ACHN (cell line): ENCODE measurements around the gene DLX1.

Experiments used
- DNase-seq: peaks from one replicate; pipeline ENCODE4 v3.0.0-alpha.2; 2015
- in situ Hi-C: cut with HindIII; loops from 2 replicates; pipeline ENCODE4 v1.10.0; 2017; ENCODE audit warnings: low sequenced_read_pairs, low pct_ligation_motif_present, low pct_unique_long_range_greater_than_20kb

Gene DLX1

DNA sequence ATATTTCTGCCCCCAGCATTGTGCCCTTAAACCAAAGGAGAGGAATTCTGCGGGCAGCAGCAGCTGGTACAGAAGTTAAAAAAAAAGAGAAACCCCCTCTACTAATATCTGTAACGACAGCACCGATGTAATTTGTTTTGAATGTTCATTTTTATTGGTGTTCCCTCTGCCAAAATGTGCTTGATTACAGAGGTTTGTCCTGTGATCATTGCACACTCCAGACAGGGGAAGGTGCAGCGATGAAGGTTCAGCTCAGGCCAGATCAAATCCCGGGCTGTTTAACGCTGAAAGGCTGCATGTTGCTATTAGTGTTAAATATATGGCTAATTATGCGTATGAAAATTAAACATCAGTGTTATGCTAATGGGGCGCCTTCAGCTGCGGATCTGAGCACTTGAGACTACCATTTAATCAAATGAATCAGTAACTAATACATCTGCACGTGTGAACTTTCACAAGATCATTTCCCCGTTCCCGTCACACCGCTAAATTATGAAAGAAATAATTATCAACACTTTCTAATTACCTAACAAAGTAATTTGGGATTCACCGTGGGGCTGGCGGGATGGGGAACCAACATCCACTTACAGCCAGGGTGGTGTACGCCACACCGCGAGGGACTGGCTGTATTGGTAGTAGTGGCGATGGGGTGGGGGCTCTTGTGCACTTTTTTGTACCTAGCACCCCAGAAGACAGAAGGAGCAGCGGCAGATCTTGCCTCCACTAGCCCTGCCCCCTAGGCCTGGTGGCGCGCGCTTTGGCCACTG, 1.5 kb upstream of the DLX1 start:
- no peak for DNase-seq
- in situ Hi-C loops, result no loop called here

DNA sequence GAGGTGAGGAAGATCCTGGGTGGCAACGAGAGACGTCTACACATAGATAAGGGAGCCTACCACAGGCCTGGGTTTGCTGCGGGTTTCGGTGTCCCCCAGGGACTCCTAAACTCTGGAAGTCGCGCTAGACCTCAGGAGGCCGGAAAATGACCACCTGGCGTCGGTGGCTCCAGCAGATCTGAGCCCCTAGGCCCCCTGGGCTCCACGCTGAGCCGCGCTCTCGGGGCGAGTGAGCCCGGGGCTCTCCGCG, 987 bp upstream of the DLX1 start:
- in situ Hi-C loops, result no loop called here
- DNase-seq, result peak; percentile 56

DNA sequence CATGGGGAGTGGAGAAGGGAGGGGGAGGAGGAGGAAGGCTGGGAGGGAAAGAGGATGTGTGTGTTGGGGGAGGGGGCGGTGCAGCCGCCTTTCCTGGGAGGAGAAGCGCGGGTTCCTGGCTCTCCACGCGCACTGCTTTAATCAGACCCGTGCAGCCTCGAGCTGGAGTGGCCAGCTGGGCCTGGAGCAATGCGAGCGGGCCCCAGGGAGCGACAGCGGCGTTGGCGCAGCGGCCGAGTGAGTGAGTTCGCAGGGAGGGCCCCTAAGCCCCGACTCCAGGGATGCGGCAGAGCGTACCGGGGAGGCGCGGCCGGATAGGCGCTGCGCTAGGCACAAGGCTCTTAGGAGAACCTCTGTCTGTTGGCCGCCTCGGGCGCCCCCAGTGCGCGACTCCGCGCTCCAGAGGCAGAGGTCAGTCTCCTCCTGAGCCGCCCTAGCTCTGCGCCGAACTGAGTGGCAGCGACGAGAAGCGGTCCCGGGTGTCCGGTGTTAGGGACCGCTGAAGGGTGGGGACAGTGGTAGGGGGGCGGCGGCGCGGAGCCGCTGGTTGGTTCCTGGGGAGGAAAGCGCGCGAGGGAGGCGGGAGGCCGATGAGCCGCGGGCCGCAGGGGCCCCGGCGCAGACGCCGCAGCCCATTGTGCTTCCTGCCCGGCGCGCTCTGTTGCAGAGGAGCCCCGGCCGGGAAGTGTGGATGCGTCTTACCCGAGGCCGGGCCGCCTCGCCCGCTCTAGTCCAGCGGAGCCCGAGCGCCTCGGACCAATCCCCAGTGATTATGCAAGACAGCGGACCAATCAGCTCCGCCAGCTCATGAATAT, 455 bp upstream of the DLX1 start:
- in situ Hi-C loops, result no loop called here
- DNase-seq, result peak; percentile 97

DNA sequence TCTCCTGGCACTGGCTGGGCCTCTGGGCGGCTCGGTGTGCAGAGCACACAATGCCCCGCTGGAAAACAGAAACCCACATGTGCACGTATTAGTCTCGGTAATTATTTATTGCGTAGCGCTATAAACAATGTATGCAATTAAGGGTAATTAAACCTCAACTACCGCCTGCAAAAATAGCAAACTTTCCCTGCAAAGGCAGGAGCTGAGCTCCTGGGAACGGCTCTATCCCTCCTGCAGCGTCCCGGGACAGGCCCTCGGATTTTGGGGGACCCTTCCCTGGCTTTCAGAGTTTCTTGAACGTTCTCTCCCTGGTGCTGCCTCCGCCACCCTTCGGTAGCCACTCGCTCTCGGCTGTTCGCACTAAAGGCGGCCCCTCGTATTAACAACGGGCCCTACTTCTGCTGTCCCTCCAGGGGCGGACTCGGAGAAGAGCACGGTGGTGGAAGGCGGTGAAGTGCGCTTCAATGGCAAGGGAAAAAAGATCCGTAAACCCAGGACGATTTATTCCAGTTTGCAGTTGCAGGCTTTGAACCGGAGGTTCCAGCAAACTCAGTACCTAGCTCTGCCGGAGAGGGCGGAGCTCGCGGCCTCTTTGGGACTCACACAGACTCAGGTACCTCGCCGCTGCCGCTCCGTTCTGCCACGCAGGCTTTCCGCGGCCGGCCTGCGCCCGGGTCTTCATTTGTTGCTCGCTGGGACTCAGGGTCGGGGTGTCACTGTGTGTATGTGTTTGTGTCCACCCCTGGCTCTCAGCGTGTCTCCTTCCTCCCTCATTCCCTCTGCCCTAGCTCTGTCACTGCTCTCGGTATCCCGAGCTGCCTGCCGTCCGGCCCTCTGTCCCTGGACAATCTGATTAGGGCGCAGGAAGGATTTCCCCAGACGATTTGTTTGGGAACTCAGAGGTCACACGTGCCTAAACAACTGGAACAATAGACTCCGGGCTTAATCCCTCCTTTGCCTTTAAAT, 1.2 kb downstream of the DLX1 start:
- DNase-seq, result no peak
- in situ Hi-C loops, result no loop called here

DNA sequence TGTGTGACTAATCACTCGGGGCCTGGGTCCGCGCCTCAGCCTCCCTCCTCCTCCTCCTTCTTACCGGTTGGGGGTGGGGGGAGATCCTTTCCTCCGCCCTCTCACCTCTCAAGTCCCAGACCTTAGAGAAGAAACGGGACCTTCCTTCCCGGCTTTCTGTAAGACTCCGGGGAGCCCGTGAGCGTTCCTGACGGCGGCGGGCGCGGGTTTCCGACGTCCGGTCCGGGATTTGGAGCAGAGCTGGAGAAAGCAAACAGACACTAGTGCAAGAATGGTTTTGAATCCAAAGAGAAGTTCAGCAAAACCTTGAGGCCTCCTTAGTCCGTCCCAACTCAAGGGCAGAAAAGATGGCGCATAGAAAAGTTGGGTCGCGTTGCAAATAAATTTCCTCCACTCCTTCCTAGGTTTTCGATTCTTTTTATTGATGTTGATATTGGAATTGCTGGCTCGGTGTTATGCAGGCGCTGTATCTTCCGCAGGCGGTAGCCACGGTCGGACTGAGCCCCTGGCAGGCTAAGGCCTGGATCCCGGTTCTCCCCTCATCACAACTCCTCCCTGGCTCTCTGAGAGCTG, 2.0 kb downstream of the DLX1 start:
- no peak for DNase-seq
- in situ Hi-C loops, result no loop called here

DNA sequence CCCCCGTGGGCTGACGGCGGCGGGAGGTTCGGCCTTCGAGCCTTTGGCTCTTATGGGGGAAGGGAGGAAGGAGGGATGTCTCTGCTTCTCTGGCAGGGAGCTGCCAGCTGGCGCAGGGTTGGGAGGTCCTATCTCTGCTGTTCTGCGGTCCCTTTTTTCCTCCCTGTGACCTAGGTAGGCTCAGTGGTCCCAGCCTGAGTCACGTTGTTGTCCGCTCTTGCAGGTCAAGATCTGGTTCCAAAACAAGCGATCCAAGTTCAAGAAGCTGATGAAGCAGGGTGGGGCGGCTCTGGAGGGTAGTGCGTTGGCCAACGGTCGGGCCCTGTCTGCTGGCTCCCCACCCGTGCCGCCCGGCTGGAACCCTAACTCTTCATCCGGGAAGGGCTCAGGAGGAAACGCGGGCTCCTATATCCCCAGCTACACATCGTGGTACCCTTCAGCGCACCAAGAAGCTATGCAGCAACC, 2.5 kb downstream of the DLX1 start:
- in situ Hi-C loops, result no loop called here
- DNase-seq, result no peak

DNA sequence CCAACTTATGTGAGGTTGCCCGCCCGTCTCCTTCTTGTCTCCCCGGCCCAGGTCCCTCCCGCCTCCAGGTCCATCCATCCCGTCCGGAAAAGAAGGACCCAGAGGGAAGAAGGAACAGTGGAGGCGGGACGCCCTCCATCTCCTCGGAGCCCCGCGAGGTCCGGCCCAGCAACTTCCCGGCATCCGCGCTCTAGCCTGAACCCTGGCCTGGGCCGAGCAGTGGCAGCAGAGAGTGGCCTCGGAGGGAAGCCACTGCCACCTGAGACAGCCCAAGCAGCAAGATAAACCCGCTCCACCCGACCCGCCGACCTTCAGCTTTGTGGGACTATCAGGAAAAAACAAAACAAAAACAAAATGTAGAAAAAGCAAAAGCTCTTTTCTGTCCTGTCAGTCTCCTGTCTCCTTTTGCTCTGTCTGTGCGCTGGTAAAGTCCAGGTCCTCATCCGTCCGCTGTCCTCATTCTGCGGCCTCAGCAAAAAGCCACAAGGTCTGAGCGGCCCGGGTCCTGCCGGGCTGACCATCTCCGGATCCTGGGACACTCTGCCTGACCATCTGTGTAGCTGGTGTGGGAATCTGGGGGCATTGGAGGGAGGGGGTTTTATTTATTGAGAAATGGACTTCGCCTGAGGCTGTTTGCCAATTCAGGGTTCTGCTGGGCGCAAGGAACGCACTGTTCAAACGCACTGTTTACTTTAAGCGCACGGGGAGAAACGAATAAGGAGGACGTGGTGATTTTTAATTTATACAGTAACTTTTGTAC, 3.1 kb downstream of the DLX1 start:
- in situ Hi-C loops, result no loop called here
- no peak for DNase-seq

DNA sequence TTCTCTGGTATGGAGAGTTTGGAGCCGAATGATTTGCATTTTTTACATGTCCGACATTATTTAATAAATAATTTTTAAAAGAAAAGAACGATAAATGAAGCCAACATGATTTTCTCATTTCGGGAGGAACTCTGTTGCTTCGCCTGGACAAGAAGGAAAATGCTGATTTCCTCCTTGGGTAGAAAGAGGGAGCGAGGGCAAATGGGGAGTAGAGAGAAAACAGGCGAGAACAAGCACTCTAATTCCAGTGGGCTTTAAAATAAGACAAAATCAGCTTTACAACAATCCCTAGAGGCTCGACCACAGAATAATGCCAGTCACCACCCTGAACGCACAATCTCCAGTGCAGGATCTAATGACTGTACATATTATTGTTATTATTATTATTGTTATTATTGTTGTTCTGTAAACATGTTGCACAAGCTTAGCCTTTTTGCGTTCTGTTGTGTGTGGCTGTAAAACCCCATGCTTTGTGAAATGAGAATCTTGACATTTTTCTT, 3.7 kb downstream of the DLX1 start:
- no peak for DNase-seq
- in situ Hi-C loops, result no loop called here

DNA sequence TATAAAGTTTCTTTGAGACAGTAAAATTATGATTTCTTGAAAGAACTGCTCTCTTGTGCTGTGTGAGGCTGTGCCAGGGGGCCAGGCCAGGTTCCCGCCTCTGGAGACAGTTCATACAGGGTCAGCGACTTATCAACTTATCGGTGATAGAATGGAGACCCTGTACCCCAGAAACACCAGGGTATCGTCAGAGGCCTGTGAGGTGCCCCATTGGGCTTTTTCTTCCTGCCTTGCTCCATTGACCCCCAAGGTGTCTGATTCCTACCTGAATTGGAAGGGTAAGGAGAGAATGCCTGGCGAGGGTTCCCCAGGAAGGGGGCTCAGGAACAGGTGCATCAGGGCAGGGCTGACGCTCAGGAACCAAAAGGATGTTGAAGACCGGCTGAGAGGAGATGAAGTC, 4.3 kb downstream of the DLX1 start:
- no peak for DNase-seq
- in situ Hi-C loops, result no loop called here

DNA sequence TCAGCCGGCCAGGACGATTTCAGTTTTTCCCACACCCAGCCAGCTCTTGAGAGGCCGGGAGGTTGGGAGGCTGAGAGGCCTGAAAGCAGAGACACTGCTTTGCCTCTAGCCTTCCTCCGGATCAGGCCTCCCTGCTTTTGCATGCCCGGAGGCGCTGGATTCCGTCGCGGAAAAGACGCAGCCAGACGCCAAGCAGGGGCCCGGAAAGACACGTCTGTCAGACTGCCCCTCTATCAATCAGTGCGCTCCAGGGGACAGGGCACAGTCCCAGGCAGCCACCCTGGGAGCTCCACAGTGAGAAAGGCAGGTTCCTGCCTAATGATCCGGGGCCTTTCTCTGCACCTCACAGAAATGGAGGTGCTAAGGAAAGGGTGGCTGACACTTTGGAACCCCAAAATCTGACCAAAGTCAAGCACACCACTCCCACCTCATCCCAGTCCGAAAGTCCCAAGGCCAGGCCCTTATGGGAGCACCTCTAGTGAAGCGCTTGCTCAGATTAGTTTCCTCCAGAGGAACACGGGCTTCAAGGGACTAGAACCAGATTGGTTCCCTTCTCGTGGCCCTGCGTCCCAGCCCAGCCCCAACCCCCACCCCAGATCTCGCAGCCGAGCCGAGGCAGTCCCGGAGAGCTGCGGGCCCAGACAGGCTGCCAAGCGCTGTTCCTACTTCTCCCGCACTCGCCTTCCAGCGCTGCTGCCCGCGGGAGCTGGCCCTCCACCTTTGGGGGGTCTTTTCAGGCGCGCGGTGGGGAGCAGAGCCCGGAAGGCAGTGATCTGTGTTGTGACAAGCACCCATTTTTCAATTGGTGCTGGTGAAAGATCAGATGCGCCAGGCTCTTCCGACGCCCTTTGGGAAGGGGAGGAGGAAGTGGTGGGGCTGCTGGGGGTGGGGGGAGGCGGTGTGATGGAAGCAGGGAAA, 5.0 kb downstream of the DLX1 start:
- in situ Hi-C loops, result no loop called here
- no peak for DNase-seq

DNA sequence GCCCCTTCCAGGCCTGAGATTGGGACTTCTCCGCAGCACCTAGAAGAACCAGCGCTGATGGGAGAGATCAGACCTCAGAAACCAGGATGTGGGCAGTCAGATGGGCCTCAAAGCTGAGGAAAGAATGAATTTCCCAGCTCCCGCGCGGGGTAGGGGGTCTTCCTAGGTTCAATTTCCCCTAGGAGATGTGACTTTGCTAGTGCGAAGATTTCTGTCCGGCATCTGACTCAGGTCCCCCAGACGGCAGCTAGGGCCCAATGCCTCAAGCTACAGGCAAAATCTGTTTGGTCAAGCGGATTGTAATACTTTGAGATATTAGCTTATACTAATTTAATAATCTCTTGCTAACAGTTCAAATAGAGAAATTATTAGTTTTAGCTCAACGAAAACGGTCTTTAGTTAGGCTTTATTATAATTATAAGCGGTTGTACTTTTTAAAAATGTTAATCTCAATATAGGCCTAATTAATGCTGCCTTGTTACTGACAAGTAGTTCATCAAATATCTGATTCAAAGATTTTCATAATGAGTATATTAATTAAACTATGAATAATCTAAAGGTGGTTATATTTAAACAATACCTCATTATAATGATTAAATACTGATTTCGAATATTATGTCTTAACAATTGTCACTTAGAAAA, 5.8 kb downstream of the DLX1 start:
- in situ Hi-C loops, result no loop called here
- no peak for DNase-seq

DNA sequence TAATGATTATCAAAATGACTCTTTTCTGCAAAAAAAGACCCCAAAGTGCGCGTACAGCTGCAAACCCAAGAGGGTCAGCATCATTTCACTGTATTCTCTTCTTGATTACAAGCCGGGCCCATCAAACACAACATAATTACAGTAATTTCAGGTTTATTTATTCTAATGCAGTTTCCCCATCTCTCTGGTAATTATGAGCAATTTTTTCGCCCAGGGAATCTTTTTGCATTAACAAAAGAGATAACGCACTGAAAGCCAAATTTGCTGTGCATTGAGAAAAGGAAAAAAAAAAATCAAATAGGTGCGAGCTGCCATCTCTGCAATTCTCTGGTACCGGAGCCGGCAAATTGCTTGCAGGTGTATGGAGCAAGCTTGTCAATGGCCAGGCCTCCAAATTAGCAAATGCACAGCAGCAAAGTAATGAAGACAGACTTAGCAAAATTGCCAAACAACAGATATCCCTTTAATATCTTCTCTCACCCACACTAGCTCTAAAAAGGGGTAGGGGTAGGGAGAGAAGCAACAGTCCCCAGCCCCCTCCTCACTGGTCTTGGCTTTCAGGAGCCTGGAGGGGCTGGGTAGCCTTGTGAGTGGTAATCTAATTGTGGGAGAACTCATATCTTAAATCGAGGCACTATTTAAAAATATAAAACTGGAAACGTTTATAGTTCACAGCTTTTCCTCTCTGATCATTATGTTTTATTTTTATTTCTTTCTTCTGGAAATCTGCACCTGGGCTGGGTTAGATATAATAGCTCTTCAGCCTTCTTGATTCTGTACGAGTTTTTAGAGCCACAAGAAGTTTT, 6.7 kb downstream of the DLX1 start:
- in situ Hi-C loops, result no loop called here
- DNase-seq, result no peak

DNA sequence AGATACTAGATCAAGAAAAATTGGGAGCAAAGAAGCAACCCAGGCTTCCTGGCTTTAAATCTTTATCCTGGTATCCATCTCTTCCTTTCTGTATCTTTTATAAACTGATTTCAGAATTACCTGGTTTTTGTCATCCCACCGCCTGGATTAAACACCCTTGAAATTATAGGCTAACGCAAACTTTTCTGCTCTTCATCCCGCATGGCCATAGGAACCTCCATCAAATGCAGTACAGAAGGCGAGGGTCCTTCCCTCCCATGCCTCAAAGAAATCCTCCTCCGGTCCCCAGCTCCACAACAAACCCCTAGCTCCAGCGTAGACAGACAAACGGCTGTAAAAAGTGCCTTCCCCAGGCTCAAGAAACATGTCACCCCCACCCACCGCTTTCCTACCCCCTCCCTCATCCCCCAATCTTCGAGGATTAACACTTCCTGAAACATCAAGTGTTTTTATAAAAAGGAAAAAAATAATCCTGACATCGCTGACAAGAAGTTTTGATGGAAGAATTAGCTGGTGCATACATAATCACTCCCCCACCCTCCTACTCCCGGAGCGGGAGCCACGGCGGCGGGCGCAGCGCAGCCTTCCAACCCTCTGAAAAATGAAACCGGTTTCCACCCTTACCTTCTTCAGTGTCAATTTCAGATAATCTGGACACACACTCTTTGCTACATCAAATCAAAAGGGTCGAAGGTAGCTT, 7.6 kb downstream of the DLX1 start:
- DNase-seq, result no peak
- in situ Hi-C loops, result no loop called here

DNA sequence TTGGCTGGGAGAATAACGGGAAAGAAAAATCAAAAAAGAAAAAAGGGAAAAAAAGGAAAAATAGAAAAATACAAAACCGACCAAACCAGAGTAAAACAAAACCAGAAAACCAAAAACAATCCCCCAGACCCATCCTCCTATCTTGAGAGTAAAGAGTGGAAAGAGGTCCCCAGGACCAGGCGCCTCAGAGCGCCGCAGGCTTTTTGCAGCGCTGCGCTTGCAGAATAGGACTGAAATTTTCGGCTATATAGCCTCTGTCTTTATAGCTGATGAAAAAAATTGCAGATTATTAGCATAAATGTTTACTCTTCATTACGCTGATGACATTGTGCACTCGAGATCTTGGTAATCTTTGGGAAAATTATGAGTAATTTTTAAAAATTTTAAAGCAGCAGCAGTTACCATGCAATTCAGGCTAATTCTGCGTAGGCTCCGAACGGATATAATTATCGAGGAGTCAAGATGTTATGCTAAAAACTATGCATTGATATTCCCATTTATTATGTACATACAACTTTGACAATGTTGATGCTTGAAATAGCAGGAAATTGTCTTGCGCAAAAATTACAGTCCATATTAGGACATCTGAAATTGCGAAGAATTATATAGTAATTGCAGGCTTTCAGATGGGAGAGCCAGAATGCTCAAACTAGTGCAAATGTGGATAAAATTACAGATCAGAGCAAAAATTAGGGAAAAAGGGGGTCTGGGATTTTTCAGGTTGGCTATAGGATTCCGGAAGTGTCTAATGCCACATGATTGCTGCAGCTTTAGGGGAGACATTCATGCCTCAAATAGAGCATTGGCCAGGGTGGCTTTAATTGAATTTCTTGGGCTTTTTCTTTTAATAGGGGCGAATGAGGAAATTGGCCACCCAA, 8.3 kb downstream of the DLX1 start:
- in situ Hi-C loops, result no loop called here
- no peak for DNase-seq
